Hepatocyte (in vitro differentiated cells): ENCODE results near the gene ABHD8.

Experiments
- CTCF ChIP-seq: fragments of 200-600 bp; sonication (generic); IDR thresholded peaks from 2 replicates; pipeline ENCODE4 v1.5.1; 2016; ENCODE audit warnings: antibody characterized with exemption, mild to moderate bottlenecking; ENCODE audit not compliant: poor library complexity
- EZH2 ChIP-seq: fragments of 200-600 bp; sonication (generic); IDR thresholded peaks from 2 replicates; pipeline ENCODE4 v1.6.1; 2016; ENCODE audit warnings: antibody characterized with exemption, mild to moderate bottlenecking, borderline replicate concordance

GRCh38 chr19:17309965-17310461 is 6.8 kb upstream of the ABHD8 start:
- TF ChIP-seq CTCF (no peak), EZH2 (no peak)
